Smooth muscle cell of the brain vasculature (primary cell): ENCODE results near the gene ZFTA.
A peak's percentile ranks its signal among the peaks of the same experiment; 100 is the strongest.
"Not testable (repeated sequence)": the region's sequence is repeated elsewhere in the genome, so short reads cannot be mapped to it uniquely, and the experiment has no call there.

Source experiments
- DNase-seq: peaks from one replicate; pipeline ENCODE4 v3.0.0-alpha.2; 2012; ENCODE audit warnings: low read depth, low spot score

ZFTA gene

GRCh38 chr11:63775191-63775590, 6.6 kb upstream of the ZFTA start:
- DNase-seq, result no peak

DNA sequence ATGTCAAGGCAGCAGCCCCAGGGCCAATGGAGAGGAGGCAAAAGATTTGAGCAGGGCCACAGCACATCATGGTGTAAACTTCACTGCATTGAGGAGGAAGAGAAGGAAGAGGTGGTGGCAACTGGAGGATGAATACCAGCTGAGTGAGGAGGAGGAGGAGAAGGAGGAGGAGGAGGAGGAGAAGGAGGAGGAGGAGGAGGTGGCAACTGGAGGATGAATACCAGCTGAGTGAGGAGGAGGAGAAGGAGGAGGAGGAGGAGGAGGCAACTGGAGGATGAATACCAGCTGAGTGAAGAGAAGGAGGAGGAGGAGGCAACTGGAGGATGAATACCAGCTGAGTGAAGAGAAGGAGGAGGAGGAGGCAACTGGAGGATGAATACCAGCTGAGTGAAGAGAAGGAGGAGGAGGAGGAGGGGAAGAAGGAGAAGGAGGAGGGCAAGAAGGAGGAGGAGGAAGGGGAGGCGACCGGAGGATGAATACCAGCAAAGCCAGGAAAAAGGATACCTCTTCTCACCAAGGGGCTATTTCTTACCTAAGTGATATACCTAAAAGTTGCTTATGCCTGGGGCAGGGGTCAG, 3.3 kb upstream of the ZFTA start:
- DNase-seq, result not testable (repeated sequence)

- DNase-seq, result no peak
Measured at GRCh38 chr11:63770763-63771162, 2.2 kb upstream of the ZFTA start.

DNA sequence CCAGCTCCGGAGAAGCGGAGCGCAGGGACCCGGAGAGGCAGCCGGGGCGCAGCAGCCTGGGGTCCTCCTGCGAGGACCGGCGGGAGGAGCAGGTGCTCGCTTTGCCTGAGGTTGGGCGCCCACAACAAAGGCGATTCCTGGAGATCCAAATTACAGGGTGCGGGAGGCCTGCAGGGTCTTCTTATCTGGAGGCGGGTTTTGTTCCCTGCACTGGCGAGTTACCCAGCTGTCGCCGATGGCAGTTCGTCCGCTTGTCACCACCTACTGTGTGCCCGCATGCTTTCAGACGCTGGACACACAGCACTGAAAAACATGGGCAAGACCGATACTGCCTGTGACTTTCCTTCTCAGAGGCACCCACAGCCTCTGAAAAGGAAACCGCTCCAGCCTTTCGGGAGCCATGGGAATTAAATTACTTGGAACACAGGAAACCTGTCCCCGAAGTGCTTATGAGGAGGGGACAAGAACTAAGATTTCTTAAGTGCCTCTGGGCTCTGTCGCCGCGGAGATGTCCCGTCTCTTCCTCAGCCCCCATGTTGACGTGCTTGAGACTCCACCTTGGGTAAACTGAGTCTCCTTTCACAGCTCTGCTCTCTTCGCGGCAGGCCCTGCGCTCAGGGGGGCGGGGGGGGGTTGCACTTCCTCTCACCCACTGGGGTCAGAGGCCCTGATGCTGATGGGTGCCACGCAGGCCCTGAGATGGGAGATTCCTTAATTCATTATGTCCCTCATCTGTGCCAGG, 1.3 kb upstream of the ZFTA start:
- no peak for DNase-seq

GRCh38 chr11:63769042-63769713, 603 bp upstream of the ZFTA start:
- DNase-seq, result no peak

DNA sequence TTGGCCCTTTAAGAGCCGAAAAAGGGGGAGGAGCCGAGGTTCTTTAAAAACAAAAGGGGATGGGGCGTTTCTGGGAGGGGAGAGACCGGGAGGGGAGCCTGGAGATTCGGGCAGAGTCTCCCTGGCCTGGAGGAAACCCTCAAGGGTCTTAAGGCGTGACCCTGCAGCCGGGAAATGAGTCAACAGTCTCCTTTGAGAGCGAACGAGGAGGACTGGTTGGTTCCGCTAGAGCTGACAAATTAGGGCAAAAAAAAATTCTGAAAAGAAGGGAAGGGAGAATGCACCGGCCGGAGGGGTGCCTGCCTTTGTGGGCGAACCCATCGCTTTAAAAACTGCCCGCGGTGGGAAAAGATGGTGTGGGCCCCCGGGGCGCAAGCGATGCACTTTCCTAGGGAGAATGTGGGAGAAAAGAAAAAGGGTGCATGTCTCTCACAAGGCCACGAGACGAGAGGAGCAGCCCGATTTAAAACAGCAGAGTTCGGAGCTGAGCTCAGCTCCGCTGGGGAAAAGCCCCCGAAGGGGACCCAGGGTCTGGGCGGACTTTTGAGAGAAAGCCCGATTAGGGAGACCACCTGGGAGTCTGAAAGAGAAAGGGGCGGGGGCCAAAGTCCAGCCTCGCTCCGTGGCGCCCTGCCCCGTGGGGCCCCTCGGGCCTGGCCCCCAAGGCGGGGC, 874 bp downstream of the ZFTA start:
- peak; percentile 46 for DNase-seq

- no peak for DNase-seq
Measured at GRCh38 chr11:63767267-63767564, 1.4 kb downstream of the ZFTA start.

GRCh38 chr11:63766531-63767235, 1.9 kb downstream of the ZFTA start:
- no peak for DNase-seq

DNA sequence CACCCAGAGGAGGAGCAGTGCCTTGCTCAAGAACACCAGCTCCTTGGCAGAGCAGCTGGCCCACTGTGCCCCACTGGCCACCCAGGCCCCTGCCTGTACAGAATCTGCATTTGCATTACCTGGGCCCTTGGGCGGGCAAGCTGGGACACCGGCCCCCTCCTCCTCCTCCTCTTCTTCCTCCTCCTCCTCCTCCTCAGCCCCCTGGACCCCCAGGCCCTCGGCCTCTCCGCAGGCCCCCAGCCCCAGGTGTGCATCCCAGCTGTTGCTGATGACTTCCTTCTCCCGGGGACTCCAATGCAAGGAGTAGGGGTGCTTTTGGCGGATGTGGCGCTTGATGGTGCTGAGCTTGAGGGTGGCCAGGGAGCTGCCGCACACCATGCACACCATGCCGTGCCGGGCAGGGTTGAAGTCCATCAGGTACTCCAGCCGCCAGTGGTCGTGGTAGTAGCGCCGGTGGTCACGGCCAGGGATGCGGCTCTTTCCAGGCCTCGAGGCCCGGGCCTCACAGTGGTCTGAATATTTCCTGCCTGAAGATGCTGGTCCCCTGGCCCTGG, 2.8 kb downstream of the ZFTA start:
- no peak for DNase-seq

GRCh38 chr11:63764679-63765647, 3.6 kb downstream of the ZFTA start:
- DNase-seq, result no peak

DNA sequence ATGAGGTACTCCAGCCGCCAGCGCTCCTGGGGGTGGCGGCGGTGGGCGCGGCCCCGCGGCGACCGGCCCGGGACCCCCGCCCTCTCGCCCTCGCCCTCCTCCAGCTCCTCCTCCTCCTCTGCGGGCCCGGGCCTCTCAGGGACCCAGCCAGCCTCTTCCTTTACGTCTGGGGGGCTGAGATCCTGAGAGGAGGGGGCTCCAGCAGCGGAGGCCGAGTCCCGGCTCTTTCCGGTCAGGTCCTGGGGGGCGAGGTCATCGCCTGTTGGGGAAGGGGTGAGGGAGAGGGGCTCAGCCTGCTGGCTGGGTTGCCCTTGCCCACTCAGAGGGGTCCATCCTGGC, 4.3 kb downstream of the ZFTA start:
- no peak for DNase-seq

GRCh38 chr11:63763496-63764339, 4.9 kb downstream of the ZFTA start:
- no peak for DNase-seq

- no peak for DNase-seq
Measured at GRCh38 chr11:63762654-63763495, 5.7 kb downstream of the ZFTA start.

DNA sequence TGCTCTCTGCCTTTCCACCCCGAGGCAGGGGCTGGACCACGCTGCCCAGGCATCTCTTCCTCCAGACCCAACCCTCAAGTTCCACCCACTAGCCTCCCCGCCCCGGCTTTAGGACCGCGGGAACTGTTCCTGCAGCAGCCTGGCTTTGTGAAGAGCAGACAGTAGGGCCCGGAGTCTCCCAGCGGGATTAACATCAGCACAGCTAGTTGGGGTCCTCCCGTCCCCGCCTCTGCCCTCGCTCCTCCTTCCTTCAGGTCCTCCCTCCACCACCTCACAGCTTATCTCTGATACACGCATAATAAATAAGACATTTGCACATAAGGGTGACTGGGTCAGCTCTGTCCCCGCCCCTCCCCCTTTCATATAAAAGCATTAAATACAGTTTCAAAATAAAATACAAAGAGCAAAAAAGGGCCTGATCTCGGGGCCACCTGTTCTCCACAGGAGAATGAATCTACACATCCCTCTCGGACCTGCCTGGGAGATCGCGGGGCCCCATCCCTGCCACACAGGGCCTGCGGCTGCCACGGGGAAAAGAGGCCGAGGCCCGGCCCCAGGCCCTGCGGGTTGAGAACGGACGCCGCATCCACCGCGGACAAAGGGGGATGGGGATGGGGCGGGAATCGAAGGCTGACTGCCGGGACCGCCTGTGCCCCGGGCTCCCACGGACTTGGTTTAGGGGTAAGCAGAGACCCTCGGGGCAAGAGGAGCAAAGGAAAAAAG, 6.5 kb downstream of the ZFTA start:
- no peak for DNase-seq

- DNase-seq, result no peak
Measured at GRCh38 chr11:63761188-63761587, 7.4 kb downstream of the ZFTA start.

DNA sequence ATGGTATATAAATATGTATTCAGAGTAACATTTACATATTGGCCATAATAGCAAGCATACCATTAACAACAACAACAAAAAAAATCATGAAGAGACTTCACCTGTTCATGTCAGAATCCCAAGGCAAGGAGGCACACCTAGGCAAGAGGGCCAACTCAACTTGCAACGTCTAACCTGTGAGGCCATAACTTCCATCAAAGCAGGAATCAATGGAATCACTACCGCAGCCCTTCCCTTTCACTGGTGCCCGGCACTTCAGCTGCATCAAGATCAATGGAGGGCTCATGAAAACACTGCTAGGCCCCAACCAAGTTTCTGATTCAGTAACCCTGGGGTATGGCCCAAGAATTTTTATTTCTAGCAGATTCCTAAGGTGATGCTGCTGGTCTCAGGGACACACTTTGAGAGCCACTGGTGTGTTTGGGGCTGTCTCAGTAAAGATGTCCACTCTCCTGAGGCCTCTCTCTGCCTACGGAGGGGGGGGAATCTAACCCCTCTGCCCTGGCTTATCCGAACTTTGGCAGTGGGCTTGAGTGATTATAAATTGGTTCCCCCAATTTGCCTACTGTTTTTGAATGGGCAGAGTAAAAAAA, 8.0 kb downstream of the ZFTA start:
- DNase-seq, result no peak

DNA sequence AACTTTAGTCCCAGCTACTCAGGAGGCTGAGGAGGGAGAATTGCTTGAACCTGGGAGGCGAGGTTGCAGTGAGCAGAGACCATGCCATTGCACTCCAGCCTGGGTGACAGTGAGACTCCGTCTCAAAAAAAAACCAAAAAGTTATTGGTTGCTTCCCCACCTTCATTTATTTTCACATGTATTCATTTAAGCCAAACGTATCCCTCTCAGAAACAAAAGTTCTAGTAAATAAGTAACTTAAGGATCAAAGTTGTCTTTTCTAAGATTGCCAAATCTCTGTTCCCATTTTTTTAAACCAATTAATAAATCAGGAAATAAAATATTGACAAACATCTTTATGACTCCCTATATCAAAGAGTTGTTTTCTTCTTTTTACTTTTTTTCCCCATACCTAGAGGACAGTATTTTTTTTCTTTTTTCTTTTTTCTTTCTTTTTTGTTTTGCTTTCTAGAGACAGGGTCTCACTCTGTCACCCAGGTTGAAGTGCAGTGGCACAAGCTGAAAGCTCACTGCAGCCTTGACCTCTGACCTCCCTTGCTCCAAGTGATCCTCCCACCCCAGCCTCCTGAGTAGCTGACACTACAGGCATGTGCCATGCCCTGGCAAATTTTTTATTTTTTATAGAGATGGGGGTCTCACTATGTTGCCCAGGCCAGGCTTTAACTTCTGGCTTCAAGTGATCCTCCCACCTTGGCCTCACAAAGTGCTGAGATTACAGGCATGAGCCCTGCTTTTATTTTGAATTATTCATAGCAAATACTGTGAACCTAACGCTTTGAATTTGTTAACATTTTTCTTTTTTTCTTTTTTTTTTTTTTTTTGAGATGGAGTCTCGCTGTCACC, 11.4 kb downstream of the ZFTA start:
- DNase-seq, result no peak
